Astrocyte of the spinal cord (primary cell): ENCODE results near the gene SUGCT.

Source experiments
- DNase-seq: peaks from one replicate; pipeline ENCODE4 v3.0.0; 2011; ENCODE audit warnings: low read depth, low spot score
- H3K4me3 ChIP-seq: 2 replicates; pipeline ENCODE4 v1.5.1; 2011; ENCODE audit warnings: low read depth, mild to moderate bottlenecking, low read length, moderate library complexity
- CTCF ChIP-seq: IDR thresholded peaks from 2 replicates; pipeline ENCODE4 v1.5.1; 2012; ENCODE audit warnings: low read depth, mild to moderate bottlenecking, low read length, inconsistent platforms
- in situ Hi-C: cut with HindIII; loops from 2 replicates; pipeline ENCODE4 v1.10.0; 2017; ENCODE audit warnings: low sequenced_read_pairs

SUGCT gene

GRCh38 chr7:40761762-40762560, 627.2 kb downstream of the SUGCT start:
- DNase-seq, result peak; percentile 27
- in situ Hi-C loops, result no loop called here
- TF ChIP-seq CTCF, result peak; percentile 35
- H3K4me3 ChIP-seq, result no peak overlapping the region

GRCh38 chr7:40763319-40764287, 628.8 kb downstream of the SUGCT start:
- TF ChIP-seq CTCF, result peak; percentile 28
- peak; percentile 46 for DNase-seq
- H3K4me3 ChIP-seq, result no peak overlapping the region
- in situ Hi-C loops, result no loop called here

- TF ChIP-seq CTCF, result no peak
- no peak for DNase-seq
- in situ Hi-C loops, result no loop called here
- H3K4me3 ChIP-seq, result no peak overlapping the region
Observed at GRCh38 chr7:40765639-40766038, 630.8 kb downstream of the SUGCT start.

DNA sequence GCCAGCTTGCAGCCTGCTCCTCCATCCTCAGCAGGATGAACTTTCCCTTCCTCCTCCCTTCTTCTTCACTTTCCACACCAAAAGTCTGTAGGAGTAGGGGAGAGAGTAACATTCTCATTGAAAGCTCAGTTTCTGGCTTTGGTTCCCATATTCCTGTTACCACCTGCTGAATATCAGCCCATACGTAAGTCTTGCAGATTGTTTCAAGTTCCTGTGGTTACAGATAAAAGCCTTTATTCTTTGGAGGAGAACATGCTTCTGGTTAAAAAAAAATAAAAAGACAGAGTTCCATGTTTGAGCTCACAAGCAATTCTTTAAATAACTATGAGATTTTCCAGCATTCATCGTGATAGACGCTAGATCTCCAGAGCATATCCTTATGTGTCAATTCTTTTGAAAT, 637.3 kb downstream of the SUGCT start:
- no peak for TF ChIP-seq CTCF
- H3K4me3 ChIP-seq, result no peak overlapping the region
- in situ Hi-C loops, result no loop called here
- peak; percentile 53 for DNase-seq

DNA sequence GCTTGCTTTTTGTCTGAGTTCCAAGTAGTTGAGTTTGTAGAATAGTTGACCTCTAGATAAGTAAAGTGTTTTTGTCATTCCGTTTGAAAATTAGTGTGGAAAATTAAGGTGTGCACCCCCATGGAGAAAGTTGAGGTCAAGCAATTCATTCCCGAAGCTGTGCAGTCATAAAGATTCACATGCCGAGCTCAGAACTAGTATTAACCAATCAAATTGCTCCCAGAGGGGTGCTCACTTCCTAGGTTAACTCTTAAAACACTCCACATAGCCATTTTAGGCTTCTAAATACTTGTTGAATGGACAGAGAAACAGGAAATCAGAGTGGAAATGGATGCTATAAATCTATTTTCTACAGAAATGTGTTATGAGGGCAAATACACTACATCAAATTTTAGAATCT, 638.9 kb downstream of the SUGCT start:
- TF ChIP-seq CTCF, result no peak

GRCh38 chr7:40775877-40776276, 641.1 kb downstream of the SUGCT start:
- H3K4me3 ChIP-seq, result no peak overlapping the region
- in situ Hi-C loops, result no loop called here
- no peak for TF ChIP-seq CTCF
- no peak for DNase-seq

More for the DNA sequence above, 638.9 kb downstream of the SUGCT start:
- DNase-seq, result no peak
- H3K4me3 ChIP-seq, result no peak overlapping the region
- in situ Hi-C loops, result no loop called here
